NB4 (cell line): Measurements from ENCODE around the gene OR52B6.

Experiments
- DNase-seq: peaks from one replicate; pipeline ENCODE4 v3.0.0; 2010; ENCODE audit warnings: low read depth
- H3K4me3 ChIP-seq: one replicate; pipeline ENCODE4 v1.5.1; 2011; ENCODE audit warnings: mild to moderate bottlenecking, low read depth, low read length, moderate library complexity
- MYC ChIP-seq: IDR thresholded peaks from 2 replicates; pipeline ENCODE4 v1.6.1; 2011; ENCODE audit warnings: low read depth, low read length
- POLR2A ChIP-seq: IDR thresholded peaks from 2 replicates; pipeline ENCODE4 v1.6.1; 2011; ENCODE audit warnings: mild to moderate bottlenecking; ENCODE audit not compliant: insufficient read length; ENCODE audit errors: extremely low read depth
- TF ChIP-seq, protein P1 (sequence below): IDR thresholded peaks from one replicate; pipeline ENCODE4 v1.5.1; 2012; ENCODE audit warnings: low read depth, low read length
- TF ChIP-seq, protein P2 (sequence below): IDR thresholded peaks from 2 replicates; pipeline ENCODE4 v1.6.1; 2011; ENCODE audit warnings: low read depth, low read length

OR52B6 gene

DNA sequence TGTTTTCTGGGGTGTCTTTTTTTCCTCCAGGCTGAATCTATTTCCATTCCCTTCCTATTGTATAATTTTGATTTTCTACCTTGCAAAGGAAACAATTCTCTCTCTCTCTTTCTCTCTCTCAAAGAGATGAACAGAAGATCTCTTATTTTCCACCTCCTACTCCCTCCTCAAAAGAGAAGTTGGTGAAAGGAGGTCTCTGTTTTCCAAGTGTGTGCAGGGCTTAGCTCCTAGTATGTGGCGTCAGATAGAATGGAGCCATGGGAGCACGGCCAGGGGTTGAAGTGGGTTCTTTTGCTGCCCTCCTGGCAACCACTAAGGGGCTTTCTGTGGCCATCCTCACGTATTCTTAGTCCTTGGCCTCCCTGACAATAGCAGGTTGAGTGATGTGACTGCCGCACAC, 44.6 kb downstream of the OR52B6 start:
- H3K4me3 ChIP-seq, result peak overlapping the region; percentile 87
- DNase-seq, result no peak
- TF ChIP-seq MYC (no peak), POLR2A (no peak)
- TF ChIP-seq, protein P1, sequence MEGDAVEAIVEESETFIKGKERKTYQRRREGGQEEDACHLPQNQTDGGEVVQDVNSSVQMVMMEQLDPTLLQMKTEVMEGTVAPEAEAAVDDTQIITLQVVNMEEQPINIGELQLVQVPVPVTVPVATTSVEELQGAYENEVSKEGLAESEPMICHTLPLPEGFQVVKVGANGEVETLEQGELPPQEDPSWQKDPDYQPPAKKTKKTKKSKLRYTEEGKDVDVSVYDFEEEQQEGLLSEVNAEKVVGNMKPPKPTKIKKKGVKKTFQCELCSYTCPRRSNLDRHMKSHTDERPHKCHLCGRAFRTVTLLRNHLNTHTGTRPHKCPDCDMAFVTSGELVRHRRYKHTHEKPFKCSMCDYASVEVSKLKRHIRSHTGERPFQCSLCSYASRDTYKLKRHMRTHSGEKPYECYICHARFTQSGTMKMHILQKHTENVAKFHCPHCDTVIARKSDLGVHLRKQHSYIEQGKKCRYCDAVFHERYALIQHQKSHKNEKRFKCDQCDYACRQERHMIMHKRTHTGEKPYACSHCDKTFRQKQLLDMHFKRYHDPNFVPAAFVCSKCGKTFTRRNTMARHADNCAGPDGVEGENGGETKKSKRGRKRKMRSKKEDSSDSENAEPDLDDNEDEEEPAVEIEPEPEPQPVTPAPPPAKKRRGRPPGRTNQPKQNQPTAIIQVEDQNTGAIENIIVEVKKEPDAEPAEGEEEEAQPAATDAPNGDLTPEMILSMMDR, result no peak
- TF ChIP-seq, protein P2, sequence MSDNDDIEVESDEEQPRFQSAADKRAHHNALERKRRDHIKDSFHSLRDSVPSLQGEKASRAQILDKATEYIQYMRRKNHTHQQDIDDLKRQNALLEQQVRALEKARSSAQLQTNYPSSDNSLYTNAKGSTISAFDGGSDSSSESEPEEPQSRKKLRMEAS, result no peak

DNA sequence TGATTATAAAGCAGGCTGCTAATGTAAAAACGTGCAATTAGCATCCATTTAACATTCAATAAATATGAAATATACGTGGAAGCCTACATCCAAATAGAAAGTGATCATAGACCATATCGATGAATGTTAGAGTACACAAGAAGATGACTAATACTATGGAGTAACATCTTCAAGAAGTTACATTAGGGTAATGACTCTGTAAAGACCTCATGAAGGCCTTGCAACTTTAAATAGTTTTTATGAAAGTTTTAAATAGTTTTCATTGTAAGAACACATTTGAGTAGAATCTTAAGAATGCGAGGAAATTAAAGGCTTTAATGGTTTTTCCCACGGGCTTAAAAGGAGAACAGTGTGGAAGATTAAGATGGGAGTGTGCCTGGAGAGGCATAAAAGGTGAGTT, 45.5 kb downstream of the OR52B6 start:
- H3K4me3 ChIP-seq, result no peak overlapping the region

DNA sequence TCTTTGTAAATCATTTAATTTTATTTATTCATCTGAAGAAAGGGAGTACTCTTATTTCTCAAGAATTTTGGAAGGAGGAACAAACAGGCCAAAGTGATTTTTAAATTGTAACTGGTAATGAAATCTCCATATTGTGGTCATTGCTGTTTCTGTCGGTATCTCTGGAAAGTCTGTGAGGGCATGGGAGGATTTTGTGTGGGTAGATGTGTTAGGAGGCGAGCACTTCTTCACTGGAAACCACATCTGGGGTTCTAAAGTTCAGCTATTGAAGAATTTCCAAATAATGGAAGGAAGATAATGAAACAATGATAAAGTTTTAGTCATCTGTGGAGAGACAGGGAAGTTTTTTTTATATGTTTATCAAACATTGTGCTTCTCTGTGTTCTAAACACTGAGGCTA, 50.7 kb downstream of the OR52B6 start:
- H3K4me3 ChIP-seq, result no peak overlapping the region
- no peak for DNase-seq
- TF ChIP-seq POLR2A (no peak), MYC (no peak)
- TF ChIP-seq, protein P2, result no peak
- TF ChIP-seq, protein P1, result no peak

More for the DNA sequence above, 45.5 kb downstream of the OR52B6 start:
- DNase-seq, result no peak
- TF ChIP-seq POLR2A (no peak), MYC (no peak)
- TF ChIP-seq, protein P1, result no peak
- TF ChIP-seq, protein P2, result no peak
